ENCODE results near the gene ERLEC1.
A peak's percentile ranks its signal among the peaks of the same experiment; 100 is the strongest.
"Not testable (repeated sequence)": the region's sequence is repeated elsewhere in the genome, so short reads cannot be mapped to it uniquely, and the experiment has no call there.

The ERLEC1 gene

DNA sequence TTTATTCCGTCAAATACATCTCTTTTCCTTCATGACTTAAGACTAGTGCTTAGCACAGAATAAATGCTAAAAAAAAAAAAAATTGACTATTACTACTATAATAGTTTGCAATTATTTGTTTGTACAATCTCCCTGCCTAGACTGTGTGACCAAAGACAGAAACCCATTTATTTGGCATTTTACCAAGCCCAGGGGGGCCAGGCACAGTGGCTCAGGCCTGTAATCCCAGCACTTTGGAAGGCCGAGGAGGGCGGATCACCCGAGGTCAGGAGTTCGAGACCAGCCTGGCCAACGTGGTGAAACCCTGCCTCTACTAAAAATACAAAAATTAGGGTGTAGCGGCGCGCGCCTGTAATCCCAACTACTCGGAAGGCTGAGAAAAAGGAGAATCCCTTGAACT is 1.5 kb upstream of the ERLEC1 start:
- no peak for DNase-seq

GRCh38 chr2:53786352-53786704 is 516 bp upstream of the ERLEC1 start:
- DNase-seq: peak; percentile 27

DNA sequence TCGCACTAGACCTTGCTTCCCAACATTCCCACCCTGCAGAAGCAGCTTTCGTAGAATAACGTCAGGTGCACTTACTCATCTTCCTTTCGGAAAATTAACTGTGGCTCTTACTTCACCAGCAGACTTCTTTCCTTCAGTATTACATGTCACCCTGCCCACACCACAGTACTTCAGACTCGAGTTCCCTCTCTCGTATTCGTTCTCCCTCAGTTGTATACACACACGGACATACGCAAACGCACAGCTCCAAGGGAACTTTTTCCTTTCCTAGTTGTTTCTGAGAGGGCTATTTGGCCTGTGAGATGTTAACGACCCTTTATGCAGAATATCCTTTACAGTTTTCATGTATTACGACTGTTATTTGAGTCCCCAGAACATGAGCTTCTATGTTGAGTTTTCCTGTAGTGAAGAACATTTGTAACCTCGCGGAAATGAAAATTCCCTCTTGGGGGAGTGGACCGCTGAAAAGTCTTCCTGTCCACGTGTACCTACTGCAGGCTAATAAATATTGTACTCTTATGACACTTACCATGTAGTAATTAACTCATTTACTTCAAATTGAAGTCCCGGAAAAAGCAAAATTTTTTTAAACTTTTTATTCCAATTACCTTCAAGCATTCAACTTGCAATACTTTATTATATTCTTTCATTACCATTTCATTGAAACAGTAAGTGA is 908 bp downstream of the ERLEC1 start:
- peak; percentile 8 for DNase-seq

GRCh38 chr2:53793261-53793660 is 6.4 kb downstream of the ERLEC1 start:
- DNase-seq: no peak

DNA sequence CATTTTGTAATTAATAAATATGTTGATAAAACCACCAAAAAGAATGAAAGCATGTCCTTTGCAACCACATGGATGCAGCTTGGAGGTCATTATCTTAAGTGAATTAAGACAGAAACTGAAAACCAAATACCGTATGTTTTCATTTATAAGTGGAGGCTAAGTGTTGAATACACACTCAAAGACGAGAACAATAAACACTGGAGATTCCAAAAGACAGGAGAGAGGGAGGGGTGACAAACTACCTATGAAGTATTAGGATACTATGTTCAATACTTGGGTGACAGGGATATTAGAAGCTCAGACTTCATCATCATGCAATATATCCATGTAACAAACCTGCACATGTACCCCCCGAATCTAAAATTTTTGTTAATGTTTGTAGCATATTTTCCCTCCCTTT is 7.0 kb downstream of the ERLEC1 start:
- no peak for DNase-seq

GRCh38 chr2:53801547-53801946 is 14.7 kb downstream of the ERLEC1 start:
- no peak for DNase-seq

- no peak for DNase-seq
These were observed 15.8 kb downstream of the ERLEC1 start for GRCh38 chr2:53802617-53803151.

DNA sequence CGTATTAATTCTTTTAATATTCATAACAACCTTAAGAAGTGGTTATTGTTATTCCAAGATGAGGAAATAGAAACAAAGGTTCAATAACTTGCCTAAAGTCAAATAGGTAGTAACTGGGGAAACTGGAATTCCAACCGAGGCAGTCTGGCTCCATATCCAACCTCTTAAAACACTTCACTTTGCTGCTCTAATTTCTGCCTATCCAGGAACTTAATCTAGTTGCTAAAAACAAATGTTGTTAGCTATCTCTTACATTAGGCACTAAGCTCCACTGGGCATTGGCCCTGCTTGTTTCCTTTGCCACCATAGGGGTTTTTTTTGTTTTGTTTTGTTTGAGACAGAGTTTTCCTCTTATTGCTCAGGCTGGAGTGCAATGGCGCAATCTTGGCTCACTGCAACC is 24.8 kb downstream of the ERLEC1 start:
- no peak for DNase-seq

- DNase-seq: no peak
These were observed 26.3 kb downstream of the ERLEC1 start for GRCh38 chr2:53813151-53813550.

GRCh38 chr2:53818854-53819435 is 32.1 kb downstream of the ERLEC1 start:
- DNase-seq: no peak

GRCh38 chr2:53819634-53820033 is 32.8 kb downstream of the ERLEC1 start:
- no peak for DNase-seq

GRCh38 chr2:53820048-53820447 is 33.2 kb downstream of the ERLEC1 start:
- DNase-seq: no peak

DNA sequence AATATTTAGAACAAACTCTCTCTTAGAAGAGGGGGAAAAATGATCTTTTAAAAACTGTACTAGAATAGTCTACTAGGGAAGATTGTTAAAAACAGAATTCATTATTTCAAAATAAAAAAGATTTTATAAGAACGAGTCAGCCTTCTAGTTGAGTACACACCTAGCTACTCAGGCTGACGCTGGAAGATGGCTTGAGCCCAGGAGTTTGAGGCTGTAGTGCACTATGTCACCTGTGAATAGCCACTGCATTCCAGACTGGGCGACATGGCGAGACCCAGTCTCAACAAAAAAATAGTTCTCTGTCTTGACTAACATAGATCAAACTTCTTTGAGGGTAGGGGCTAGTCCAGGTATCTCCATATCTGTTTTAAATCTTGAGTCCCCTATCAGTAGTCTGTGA is 33.9 kb downstream of the ERLEC1 start:
- DNase-seq: no peak

- no peak for DNase-seq
These were observed 35.0 kb downstream of the ERLEC1 start for GRCh38 chr2:53821810-53822209.

- DNase-seq: not testable (repeated sequence)
These were observed 36.8 kb downstream of the ERLEC1 start for GRCh38 chr2:53823639-53824038.

DNA sequence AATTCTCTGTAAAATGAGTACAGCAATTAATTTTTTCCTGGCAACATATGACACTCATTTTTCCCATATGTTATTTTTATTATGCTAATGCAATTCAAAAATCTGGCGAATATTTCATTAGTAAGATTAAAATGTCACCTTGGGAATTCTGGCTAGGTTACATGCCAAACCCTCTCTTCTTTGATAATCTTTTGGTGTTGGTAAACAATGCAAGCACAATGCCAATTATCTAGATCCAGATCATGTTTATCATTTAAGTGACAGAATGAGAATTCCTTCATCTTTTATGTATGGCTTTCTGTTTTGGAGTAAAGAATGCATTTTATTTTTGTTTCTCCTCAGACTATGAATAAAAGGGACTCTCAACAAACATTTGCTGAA is 39.2 kb downstream of the ERLEC1 start:
- DNase-seq: no peak

- DNase-seq: no peak
These were observed 39.9 kb downstream of the ERLEC1 start for GRCh38 chr2:53826587-53827397.

GRCh38 chr2:53827398-53828175 is 40.7 kb downstream of the ERLEC1 start:
- no peak for DNase-seq

DNA sequence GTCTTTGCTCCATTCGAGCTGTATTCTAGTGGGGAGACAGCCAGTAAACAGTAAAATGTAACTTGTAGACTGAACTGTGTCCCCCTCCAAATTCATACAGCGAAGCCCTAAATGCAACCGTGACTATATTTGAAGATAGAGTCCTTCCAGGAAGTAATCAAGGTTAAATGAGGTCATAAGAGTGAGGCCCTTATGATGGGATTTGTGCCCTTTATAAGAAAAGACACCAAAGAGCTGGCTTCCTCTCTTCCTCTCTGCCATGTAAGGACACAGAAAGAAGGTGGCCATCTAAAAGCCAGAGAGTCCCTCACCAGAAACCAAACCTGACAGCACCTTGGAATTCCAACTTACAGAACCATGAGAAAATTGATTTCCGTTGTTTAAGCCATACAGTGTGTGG is 41.5 kb downstream of the ERLEC1 start:
- no peak for DNase-seq

GRCh38 chr2:53829273-53829979 is 42.6 kb downstream of the ERLEC1 start:
- DNase-seq: no peak

DNA sequence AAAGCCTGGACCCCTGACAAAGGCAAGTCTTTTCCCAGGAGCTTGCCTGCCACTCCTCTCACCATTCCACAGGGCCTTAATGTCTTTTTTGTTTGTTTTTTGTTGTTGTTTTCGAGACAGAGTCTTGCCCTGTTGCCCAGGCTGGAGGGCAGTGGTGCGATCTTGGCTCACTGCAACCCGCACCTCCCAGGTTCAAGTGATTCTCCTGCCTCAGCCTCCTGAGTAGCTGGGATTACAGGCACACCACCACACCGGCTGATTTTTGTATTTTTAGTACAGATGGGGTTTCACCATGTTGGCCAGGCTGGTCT is 43.1 kb downstream of the ERLEC1 start:
- not testable (repeated sequence) for DNase-seq

- no peak for DNase-seq
These were observed 53.7 kb downstream of the ERLEC1 start for GRCh38 chr2:53840580-53840979.

DNA sequence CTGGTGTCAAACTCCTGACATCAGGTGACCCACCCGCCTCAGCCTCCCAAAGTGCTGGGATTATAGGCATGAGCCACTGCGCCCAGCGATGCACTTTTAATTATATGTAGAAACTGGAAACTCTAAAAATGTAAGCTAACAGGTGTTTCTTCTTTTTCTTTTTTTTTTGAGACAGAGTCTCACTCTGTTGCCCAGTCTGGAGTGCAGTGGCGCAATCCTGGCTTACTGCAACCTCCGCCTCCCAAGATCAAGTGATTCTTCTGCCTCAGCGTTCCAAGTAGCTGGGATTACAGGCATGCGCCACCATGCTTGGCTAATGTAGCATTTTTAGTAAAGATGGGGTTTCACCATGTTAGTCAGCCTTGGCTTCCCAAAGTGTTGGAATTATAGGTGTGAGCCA is 54.8 kb downstream of the ERLEC1 start:
- DNase-seq: not testable (repeated sequence)

Measured in fibroblast of skin of right quadriceps (primary cell).